ENCODE results near the gene RBM19. TPM values are rescaled to one million over a fixed set of nuclear protein-coding genes. Genes with fewer than 3 reads are reported as not detected.

Gene RBM19
- total RNA-seq, 1 donor from 2014 or later: 18.9 TPM

Small RNAs within 50 kb of the gene (small RNA-seq; reads per million reads assigned to genes)
- not detected for gene DYNLL1P4 (ENCODE audit: low replicate concordance)
